ENCODE results near the gene HS6ST1.

HS6ST1 gene

DNA sequence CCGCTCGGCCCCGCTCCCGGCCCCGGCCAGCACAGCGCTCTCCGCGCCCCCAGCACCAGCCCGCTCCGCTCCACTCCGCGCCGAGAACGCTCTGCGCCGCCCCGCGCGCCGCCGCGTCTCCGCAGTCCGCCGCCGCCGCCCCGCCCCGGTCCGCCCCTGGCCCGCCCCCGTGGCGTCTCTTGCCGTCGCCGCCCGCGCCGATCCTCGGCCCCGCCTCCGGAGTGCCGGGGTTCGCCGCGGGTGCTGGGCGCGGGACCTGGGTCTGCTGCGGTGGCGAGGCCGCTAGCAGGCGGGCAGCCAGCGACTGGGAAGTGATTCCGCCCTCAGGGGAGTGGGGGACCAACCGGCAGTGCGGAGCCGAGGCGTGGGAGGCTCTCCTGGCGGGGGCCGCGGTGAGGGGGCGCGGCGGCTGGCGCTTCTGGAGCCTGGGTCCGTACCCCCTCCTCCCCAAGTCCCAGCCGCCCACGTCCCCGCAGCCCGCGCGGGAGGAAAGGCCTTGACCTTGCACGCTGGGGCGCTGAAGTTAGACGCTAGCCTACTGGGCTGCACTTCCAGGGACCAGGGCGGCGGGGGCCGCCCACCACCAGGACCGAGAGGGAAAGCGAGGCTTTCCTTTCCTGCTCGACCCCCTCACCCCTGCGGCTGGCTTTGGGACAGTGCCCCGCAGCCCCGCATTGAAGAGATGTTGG lies at the start of gene HS6ST1:
Gene HS6ST1 (minus strand): TSS at position 93 of the 689 bp plus-strand sequence. CDS start 305 bp downstream, outside the sequence.
- peak; percentile 88 for DNase-seq

DNA sequence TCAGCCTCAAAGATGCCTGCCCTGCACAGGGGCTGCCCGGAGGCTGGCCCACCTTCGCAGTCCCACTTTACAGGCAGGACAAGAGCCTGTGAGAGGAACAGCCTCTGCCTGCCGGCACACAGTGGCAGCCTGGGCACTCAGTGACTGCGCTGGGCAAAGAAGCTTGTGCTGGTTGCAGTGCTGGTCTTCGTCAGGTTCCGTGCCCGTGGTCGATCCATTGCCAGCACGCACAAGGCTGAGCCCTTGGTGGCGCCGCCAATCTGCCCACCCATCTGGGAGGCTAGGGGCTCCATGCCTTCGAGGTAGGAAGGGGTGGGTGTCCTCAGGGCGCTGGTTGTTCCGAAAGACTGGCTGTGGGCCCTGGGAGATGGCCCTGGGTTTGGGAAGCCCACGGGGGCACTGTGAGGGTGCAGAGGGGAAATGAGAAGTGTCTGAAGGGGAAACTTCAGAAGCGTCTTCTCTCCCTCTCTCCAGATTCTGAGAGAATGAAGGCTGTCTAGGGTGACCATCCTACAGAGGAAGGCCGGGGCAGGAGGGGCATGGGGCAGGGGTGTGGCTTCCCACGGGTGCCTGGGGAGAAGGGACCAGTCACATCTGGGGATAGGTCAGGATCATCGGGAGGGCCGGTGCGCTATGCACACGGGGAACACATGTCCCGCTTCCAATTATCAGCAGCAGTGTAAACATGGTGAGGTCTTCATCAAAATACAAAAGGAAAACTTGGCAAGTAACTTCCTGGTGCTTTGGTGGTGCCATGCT lies 49.1 kb upstream of the HS6ST1 start:
- DNase-seq = no peak

DNA sequence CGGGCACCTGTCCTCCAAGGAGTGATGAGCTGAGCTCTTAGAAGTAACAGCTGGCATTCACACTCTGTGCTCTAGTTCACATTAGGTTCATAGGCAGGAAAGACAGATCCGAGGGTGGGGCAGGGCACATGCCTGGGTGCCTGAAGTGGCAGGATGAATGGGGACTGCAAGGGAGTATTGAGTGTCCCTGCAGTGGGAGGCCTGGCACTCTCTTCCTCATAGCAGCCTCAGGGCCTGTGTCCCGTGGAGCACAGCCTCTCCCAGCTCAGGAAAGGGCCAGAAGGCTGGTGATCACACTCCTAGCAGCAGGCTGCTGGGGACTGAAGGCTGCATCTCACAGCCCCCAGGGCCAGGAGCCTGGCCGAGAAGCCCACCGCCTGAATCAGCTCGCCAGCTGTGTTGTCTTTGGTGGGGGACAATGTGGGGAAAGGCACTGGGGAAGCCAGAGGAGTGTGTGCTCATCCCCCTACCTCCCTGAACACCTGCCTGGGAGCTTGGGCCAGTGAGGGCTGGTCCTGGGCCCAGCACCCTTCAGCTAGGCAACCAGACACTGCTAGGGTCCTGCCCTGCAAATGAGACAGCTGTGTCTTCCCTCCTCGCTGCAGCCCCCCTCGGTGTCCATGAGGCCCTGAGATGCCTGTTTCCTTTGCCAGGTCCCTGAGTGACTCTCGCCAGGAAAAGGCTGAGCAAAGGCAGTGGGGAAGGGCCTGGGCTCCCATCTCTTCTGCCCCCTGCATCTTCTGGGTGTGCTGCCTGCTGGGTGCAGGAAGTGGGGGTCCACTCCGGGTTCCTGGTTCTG lies 48.2 kb upstream of the HS6ST1 start:
- no peak for DNase-seq

- DNase-seq = no peak
Observed at GRCh38 chr2:128365217-128365905, 46.7 kb upstream of the HS6ST1 start.

- no peak for DNase-seq
Observed at GRCh38 chr2:128364441-128364911, 45.8 kb upstream of the HS6ST1 start.

DNA sequence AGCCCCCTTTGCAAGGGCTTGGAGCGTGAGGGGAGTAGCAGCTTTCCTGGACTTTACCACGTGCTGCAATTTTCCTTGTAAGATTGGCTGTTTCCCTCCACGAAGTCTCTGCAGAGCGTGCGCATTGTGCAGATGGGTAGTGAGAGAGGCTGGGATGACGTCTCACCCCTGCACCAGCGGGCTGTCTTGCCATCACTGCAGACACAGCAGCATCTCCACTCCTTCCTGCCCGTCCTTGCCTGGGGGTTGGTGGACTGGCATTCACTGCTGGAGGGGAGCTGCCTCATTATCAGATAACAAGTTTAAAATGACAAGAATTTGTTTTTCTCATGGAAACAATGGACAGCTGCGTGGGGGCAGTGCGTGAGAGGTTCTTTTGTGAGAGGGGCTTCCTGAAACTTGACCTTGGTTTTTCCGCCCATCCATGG lies 45.3 kb upstream of the HS6ST1 start:
- no peak for DNase-seq

DNA sequence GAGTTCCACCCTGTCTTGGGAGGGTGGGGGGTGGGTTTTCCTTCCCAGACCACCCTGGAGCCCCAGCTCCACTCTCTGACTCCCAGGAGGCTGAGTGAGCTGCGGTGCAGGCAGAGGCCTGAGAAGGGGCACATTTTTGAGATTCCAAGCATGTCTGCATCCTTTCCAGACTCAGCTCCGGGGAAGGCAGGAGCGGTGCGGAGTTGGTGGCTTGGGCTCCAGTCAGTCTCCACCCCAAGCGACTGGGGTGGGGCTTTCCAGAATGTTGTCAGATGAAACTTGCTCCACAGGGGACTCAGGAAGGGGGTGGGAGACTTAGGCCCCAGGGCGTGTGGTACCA lies 44.2 kb upstream of the HS6ST1 start:
- no peak for DNase-seq

- no peak for DNase-seq
Observed at GRCh38 chr2:128362176-128362888, 43.7 kb upstream of the HS6ST1 start.

DNA sequence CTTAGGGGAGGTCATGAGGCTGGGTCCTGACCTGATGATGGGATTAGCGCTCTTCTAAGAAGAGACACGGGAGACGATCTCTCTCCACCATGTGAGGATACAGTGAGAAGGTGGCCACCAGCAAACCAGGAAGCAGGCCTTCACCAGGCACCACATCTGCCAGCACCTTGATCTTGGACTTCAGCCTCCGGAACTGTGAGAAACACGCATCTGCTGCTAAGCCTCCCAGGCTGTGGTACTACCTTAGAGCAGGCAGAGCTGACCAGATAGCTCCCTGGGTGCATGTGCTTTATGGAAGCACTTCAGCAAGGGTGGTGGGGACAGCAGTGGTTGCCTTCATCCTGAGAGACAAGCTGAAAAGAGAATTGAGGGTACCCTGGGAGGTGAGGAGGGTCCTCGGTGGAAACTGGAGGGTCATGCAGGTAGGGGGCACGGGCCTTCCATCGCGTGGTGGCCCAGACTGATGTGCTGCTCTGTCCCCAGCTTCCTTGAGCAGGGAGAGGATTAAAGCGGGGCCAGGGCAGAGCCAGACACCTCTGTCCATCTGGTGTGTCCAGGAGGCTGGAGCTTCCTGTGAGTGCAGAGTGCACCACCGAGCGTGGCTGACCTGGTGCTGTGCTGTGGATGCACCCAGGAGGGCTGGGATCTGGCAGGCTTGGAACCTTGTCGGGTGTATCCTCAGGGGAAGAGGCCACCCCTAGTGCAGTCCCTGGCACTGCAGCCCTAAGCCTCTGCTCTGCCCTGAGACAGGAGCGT lies 42.9 kb upstream of the HS6ST1 start:
- no peak for DNase-seq

DNA sequence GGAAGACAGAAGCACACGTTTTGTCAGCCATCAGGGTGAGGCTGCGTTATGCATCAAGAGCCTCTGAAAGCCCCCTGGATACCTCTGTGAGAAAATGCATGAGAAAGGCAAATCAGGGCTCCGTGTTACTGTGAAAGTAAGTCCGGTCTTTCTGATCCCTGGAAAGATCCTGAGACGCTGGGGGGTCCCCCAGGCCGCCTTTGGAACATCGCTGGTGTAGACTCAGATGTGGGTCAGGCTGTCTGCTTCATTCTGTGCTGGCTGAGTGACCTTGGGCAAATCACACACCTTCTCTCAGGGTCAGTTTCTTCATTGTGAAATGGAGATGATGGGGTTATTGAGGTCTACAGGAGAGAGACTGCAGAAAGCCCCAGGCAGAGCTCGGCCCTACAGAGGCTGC lies 42.0 kb upstream of the HS6ST1 start:
- DNase-seq = no peak

DNA sequence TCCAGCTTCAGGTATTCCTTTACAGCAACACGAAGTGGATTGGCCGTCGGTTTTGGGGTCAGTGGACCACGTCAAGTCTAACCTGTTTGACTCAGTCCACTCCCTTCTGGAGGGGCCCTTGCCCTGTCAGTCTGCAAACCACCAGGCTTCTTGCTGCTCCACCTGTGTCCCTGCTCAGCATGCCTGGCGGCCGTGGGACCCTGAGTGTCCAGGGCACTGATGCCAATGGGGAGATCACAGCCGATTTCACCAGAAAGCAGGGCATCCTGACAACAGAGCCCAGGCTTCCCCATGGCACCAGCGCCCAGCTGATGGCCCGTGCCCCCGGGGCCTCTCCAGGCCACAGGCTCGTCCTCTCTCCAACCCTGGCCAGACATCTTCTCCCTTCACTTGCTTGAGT lies 41.2 kb upstream of the HS6ST1 start:
- DNase-seq = no peak

GRCh38 chr2:128358941-128359731 lies 40.5 kb upstream of the HS6ST1 start:
- DNase-seq = peak; percentile 18

- no peak for DNase-seq
Observed at GRCh38 chr2:128357506-128358370, 39.1 kb upstream of the HS6ST1 start.

- DNase-seq = no peak
Observed at GRCh38 chr2:128356127-128356526, 37.5 kb upstream of the HS6ST1 start.

DNA sequence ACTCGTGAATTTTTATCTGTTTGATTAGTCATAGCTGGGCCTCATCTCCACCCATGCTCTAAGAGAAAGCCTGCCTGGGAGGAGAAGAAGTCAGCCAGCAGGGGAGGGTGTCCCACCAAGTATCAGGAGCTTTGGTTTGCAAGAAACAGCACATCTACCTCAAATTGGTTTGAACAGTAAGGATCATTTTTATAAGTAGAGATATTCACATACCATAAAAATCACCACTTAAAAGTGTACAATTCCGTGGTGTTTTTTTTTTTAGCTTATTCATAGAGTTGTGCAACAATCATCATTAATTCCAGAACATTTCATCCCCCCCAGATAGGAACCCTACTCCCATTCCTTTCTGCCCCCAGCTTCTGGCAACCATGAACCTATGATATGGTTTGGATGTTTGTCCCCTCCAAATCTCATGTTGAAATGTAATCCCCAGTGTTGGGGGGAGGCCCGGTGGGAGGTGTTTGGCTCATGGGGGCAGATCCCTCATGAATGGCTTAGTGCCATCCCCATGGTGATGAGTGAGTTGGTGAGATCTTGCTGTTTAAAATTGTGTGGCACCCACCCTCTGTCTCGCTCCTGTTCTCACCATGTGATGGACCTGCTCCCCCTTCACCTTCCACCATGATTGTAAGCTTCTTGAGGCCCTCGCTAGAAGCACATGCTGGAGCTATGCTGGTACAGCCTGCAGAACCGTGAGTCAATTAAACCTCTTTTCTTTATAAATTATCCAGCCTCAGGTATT lies 36.2 kb upstream of the HS6ST1 start:
- peak; percentile 37 for DNase-seq

GRCh38 chr2:128354161-128354560 lies 35.5 kb upstream of the HS6ST1 start:
- DNase-seq = no peak

DNA sequence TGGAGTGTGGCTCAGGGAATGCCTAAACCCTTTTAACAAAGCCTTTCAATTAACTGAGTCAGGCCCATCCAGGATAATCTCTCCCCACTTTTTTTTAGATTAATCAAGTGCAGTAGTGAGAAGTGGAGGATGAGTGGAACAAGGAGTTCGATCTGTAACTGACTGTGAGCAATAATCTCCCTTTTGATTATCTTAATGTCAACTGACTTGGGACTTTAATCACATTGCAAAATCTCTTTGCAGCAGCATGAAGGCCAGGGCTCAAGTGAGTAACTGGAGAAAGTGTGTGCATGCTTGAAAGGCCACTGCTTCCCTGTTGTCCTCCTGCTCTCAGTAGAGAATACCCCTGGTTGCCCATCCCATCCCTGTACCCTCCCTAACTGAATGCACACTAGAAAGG lies 32.1 kb upstream of the HS6ST1 start:
- no peak for DNase-seq

DNA sequence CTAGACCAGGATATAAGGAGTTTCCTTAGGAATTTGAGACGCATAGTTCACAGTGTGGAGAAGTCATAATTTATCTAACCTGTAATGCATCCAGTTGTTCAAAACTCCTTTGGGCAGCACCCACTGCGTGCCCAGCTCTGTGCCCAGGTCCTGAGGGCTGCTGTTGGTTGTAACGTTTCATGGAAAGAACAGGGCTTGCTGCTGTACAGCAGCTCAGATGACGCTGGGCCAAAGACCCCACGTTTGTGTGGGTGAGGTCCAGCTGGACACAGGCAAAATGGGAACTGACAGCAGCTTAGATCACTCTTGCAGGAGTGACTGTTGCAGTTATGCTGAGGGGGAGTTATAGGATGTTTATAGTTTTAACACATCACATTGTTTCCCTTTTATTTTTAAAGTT lies 30.0 kb upstream of the HS6ST1 start:
- DNase-seq = no peak
